ENCODE measurements around the gene CTSE.

Gene CTSE

DNA sequence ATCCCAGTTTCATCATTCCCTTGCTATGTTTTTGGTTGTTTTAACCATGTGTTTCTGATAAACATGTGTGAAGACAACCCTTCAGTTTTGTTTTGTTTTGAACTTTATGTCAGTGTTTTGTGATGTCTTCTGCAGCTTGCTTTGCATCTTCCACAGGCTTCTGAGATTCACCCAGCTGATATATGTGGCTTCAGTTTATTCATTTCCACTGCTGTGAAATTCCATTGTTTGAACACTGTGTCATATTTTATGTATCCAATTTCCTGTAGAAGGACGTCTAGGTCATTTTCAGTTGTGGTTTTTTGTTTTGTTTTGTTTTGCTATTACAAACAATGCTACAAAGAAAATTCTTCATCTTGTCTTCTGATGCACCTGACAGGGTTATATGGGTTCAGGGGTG lies 53.2 kb downstream of the CTSE start:
- TF ChIP-seq EZH2phosphoT487 (conservative IDR thresholded peaks at IDR 0.05; ENCODE audit: low read length), result no peak
- TF ChIP-seq, protein P1, sequence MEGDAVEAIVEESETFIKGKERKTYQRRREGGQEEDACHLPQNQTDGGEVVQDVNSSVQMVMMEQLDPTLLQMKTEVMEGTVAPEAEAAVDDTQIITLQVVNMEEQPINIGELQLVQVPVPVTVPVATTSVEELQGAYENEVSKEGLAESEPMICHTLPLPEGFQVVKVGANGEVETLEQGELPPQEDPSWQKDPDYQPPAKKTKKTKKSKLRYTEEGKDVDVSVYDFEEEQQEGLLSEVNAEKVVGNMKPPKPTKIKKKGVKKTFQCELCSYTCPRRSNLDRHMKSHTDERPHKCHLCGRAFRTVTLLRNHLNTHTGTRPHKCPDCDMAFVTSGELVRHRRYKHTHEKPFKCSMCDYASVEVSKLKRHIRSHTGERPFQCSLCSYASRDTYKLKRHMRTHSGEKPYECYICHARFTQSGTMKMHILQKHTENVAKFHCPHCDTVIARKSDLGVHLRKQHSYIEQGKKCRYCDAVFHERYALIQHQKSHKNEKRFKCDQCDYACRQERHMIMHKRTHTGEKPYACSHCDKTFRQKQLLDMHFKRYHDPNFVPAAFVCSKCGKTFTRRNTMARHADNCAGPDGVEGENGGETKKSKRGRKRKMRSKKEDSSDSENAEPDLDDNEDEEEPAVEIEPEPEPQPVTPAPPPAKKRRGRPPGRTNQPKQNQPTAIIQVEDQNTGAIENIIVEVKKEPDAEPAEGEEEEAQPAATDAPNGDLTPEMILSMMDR (IDR thresholded peaks at IDR 0.05; ENCODE audit: insufficient read depth, low read length, poor library complexity, severe bottlenecking), result no peak

DNA sequence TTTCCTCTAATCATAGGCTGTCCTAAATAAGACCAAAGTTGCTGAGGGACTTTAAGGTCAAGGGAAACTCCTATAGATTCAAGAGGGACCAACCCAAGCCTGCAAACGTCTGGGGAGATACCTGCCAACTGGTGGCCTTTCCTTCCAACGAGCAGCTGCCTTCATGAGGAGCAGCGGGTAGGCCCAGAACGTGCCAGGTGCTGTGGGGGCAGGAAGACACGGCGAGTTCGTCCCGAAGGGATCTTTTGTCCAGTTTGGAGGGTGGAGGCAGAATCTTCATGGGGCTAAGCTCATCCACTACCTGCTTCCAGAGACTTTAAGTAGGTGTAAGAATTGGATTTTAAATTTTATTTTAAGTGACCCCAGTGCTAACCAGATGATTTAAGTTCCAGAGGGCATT lies 54.5 kb downstream of the CTSE start:
- TF ChIP-seq, protein P1 (IDR thresholded peaks at IDR 0.05; ENCODE audit: insufficient read depth, low read length, poor library complexity, severe bottlenecking), result no peak
- TF ChIP-seq EZH2phosphoT487 (conservative IDR thresholded peaks at IDR 0.05; ENCODE audit: low read length), result no peak
- no peak overlapping the region for H3K4me3 ChIP-seq (ENCODE audit: insufficient read depth, low read length, poor library complexity, severe bottlenecking)
- no peak overlapping the region for H3K27ac ChIP-seq (ENCODE audit: low read depth, low read length)
- no peak overlapping the region for H3K4me2 ChIP-seq (ENCODE audit: low read depth, low read length, poor library complexity, severe bottlenecking)
- H3K9me3 ChIP-seq (ENCODE audit: insufficient read depth, low read length), result no peaks in the 10 kb centered on the region
- no peaks in the 10 kb centered on the region for H3K36me3 ChIP-seq (ENCODE audit: low read length)
- H3F3A ChIP-seq (ENCODE audit: insufficient read depth), result no peaks in the 10 kb centered on the region
- no peak overlapping the region for H2AFZ ChIP-seq (ENCODE audit: low read depth, low read length, severe bottlenecking)
- H3K27me3 ChIP-seq (ENCODE audit: low read length), result no peaks in the 10 kb centered on the region
- no peaks in the 10 kb centered on the region for H3K9me2 ChIP-seq (replicated peaks; ENCODE audit: insufficient read depth, low read length)
- H3K9ac ChIP-seq (ENCODE audit: low read length), result no peak overlapping the region
- H3K79me2 ChIP-seq (ENCODE audit: insufficient read depth, low read length), result no peaks in the 10 kb centered on the region
- H4K20me1 ChIP-seq (ENCODE audit: low read depth, low read length), result no peaks in the 10 kb centered on the region

More for the DNA sequence above, 53.2 kb downstream of the CTSE start:
- H2AFZ ChIP-seq (ENCODE audit: low read depth, low read length, severe bottlenecking), result no peak overlapping the region
- H4K20me1 ChIP-seq (ENCODE audit: low read depth, low read length), result no peaks in the 10 kb centered on the region
- no peak overlapping the region for H3K27ac ChIP-seq (ENCODE audit: low read depth, low read length)
- H3K9ac ChIP-seq (ENCODE audit: low read length), result no peak overlapping the region
- H3F3A ChIP-seq (ENCODE audit: insufficient read depth), result no peaks in the 10 kb centered on the region
- no peaks in the 10 kb centered on the region for H3K36me3 ChIP-seq (ENCODE audit: low read length)
- no peaks in the 10 kb centered on the region for H3K27me3 ChIP-seq (ENCODE audit: low read length)
- H3K4me2 ChIP-seq (ENCODE audit: low read depth, low read length, poor library complexity, severe bottlenecking), result no peak overlapping the region
- no peaks in the 10 kb centered on the region for H3K9me3 ChIP-seq (ENCODE audit: insufficient read depth, low read length)
- H3K79me2 ChIP-seq (ENCODE audit: insufficient read depth, low read length), result no peaks in the 10 kb centered on the region
- H3K9me2 ChIP-seq (replicated peaks; ENCODE audit: insufficient read depth, low read length), result no peaks in the 10 kb centered on the region
- no peak overlapping the region for H3K4me3 ChIP-seq (ENCODE audit: insufficient read depth, low read length, poor library complexity, severe bottlenecking)

DNA sequence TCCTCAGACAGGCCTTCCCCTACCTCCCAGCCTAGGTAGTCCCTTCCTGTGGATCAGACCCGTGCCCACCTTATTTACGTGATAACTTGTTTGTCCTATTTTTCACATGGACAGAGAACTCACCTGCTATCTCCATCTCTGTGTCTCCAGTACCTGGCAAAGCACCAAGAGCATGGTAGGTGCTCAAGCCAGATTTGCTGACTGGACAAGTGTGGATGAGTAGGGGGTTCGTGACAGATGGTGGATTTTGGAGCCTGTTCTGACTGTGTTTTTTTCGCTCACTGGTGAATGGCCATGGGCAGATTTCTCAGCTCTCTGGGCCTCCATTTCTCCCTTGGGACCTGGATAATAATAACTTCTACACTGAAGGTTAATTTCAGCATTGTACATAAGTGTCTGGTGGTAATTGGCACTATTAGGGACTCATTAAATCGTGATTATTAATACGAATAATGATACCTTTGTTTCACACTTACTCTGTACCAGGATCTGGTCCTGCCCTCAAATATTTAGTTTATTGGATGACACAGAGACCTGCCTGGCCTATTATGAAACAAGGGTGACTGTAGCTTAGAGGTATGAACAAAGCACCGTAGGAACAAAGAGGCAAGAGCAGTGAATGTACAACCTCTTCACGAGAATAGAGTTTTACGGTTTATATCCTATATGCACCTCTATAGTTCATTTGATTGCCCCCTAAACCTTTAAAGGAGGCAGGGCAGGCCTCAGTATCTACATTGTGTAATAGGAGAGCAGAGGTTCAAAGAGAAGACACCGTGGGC lies 56.0 kb downstream of the CTSE start:
- Histone ChIP-seq H3K9ac (ENCODE audit: low read length) (no peak overlapping the region), H3K9me3 (ENCODE audit: insufficient read depth, low read length) (no peaks in the 10 kb centered on the region), H3K79me2 (ENCODE audit: insufficient read depth, low read length) (no peaks in the 10 kb centered on the region), H3K36me3 (ENCODE audit: low read length) (no peaks in the 10 kb centered on the region), H3K9me2 (replicated peaks; ENCODE audit: insufficient read depth, low read length) (no peaks in the 10 kb centered on the region), H3K27ac (ENCODE audit: low read depth, low read length) (no peak overlapping the region), H4K20me1 (ENCODE audit: low read depth, low read length) (no peaks in the 10 kb centered on the region), H3K4me3 (ENCODE audit: insufficient read depth, low read length, poor library complexity, severe bottlenecking) (no peak overlapping the region), H2AFZ (ENCODE audit: low read depth, low read length, severe bottlenecking) (no peak overlapping the region), H3K4me2 (ENCODE audit: low read depth, low read length, poor library complexity, severe bottlenecking) (no peak overlapping the region), H3F3A (ENCODE audit: insufficient read depth) (no peaks in the 10 kb centered on the region), H3K27me3 (ENCODE audit: low read length) (no peaks in the 10 kb centered on the region)
- TF ChIP-seq EZH2phosphoT487 (conservative IDR thresholded peaks at IDR 0.05; ENCODE audit: low read length), result no peak
- TF ChIP-seq, protein P1 (IDR thresholded peaks at IDR 0.05; ENCODE audit: insufficient read depth, low read length, poor library complexity, severe bottlenecking), result no peak

Data from SU-DHL-6 (cell line).